ENCODE data around the gene MLXIP.
"Not testable (repeated sequence)": the region's sequence is repeated elsewhere in the genome, so short reads cannot be mapped to it uniquely, and the experiment has no call there.

MLXIP gene

GRCh38 chr12:122054842-122055520 lies 23.6 kb upstream of the MLXIP start:
- Histone ChIP-seq H2BK15ac (ENCODE audit: low read length) (no peak overlapping the region), H3K4me1 (ENCODE audit: control insufficient read depth in 2 of 2, insufficient read depth in 1 of 2, low read depth in 1 of 2, low read length in 2 of 2) (no peaks in the 10 kb centered on the region)

DNA sequence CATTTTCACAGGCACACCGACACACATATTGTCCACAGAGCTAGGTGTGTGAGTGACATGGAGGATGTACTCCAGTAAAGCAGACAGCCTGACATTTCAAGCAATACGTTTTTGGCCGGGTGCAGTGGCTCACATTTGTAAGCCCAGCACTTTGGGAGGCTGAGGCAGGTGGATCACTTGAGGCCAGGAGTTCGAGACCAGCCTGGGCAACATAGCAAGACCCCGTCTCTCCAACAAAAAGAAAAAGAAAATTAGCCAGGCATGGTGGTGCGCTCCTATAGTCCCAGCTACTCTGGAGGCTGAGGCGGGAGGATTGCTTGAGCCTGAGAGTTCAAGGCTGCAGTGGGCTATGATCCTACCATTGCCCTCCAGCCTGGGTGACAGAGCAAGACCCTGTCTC lies 22.1 kb upstream of the MLXIP start:
- not testable (repeated sequence) for H3K79me1 ChIP-seq (ENCODE audit: low read depth, low read length); H3K14ac ChIP-seq (ENCODE audit: low read length); H3K9ac ChIP-seq (ENCODE audit: low read depth, low read length, poor library complexity); H3K4ac ChIP-seq (ENCODE audit: low read length); H3K4me2 ChIP-seq (ENCODE audit: insufficient read depth, low read length, poor library complexity, severe bottlenecking); H2BK120ac ChIP-seq (ENCODE audit: low read depth, low read length); H4K8ac ChIP-seq (ENCODE audit: low read depth, low read length); H2AFZ ChIP-seq (ENCODE audit: low read length); H3K4me3 ChIP-seq (ENCODE audit: low read length in 2 of 2); H4K91ac ChIP-seq (ENCODE audit: low read depth, low read length, poor library complexity); H3K27me3 ChIP-seq (ENCODE audit: control insufficient read depth in 3 of 3, insufficient read depth in 3 of 3, low read depth in 1 of 3, low read length in 3 of 3); H2BK12ac ChIP-seq (ENCODE audit: low read length); H2BK5ac ChIP-seq (ENCODE audit: low read length); H3K9me3 ChIP-seq (replicated peaks in 1 of 2; ENCODE audit: control insufficient read depth in 2 of 2, insufficient read depth in 1 of 2, low read depth in 1 of 2, low read length in 2 of 2); DNase-seq (ENCODE audit: low spot score); H3K18ac ChIP-seq (ENCODE audit: low read length); H2AK5ac ChIP-seq (ENCODE audit: low read depth, low read length); H2BK15ac ChIP-seq (ENCODE audit: low read length); H3K23ac ChIP-seq (ENCODE audit: low read depth, low read length, poor library complexity); H3K27ac ChIP-seq (replicated peaks; ENCODE audit: low read length); H3K4me1 ChIP-seq (ENCODE audit: control insufficient read depth in 2 of 2, insufficient read depth in 1 of 2, low read depth in 1 of 2, low read length in 2 of 2)
- peaks cover 48 to 74% of the 10 kb centered on the region in 2 donors for H3K36me3 ChIP-seq (replicated peaks in 1 of 2; ENCODE audit: control insufficient read depth in 2 of 2, insufficient read depth in 2 of 2, low read length in 2 of 2)
- no CpG with 5 or more reads among the region's 7 CpGs for WGBS, 2 donors (ENCODE audit: extremely low coverage in 2 of 2, insufficient read length in 2 of 2, insufficient replicate concordance in 1 of 2)

More at GRCh38 chr12:122054842-122055520, 23.6 kb upstream of the MLXIP start:
- Histone ChIP-seq H3K4me3 (ENCODE audit: low read length in 2 of 2) (no peak overlapping the region), H3K14ac (ENCODE audit: low read length) (no peak overlapping the region), H3K27ac (replicated peaks; ENCODE audit: low read length) (no peak overlapping the region), H3K23ac (ENCODE audit: low read depth, low read length, poor library complexity) (no peak overlapping the region), H2AFZ (ENCODE audit: low read length) (no peak overlapping the region), H2BK12ac (ENCODE audit: low read length) (no peak overlapping the region), H3K4me2 (ENCODE audit: insufficient read depth, low read length, poor library complexity, severe bottlenecking) (no peak overlapping the region), H2AK5ac (ENCODE audit: low read depth, low read length) (no peak overlapping the region), H2BK5ac (ENCODE audit: low read length) (no peak overlapping the region), H3K79me1 (ENCODE audit: low read depth, low read length) (peaks cover 4% of the 10 kb centered on the region), H3K4ac (ENCODE audit: low read length) (no peak overlapping the region), H2BK120ac (ENCODE audit: low read depth, low read length) (no peak overlapping the region), H3K18ac (ENCODE audit: low read length) (no peak overlapping the region), H3K27me3 (ENCODE audit: control insufficient read depth in 3 of 3, insufficient read depth in 3 of 3, low read depth in 1 of 3, low read length in 3 of 3) (no peaks in the 10 kb centered on the region), H3K36me3 (replicated peaks in 1 of 2; ENCODE audit: control insufficient read depth in 2 of 2, insufficient read depth in 2 of 2, low read length in 2 of 2) (peaks cover 49 to 75% of the 10 kb centered on the region in 2 donors), H4K8ac (ENCODE audit: low read depth, low read length) (no peak overlapping the region), H4K91ac (ENCODE audit: low read depth, low read length, poor library complexity) (no peak overlapping the region), H3K9ac (ENCODE audit: low read depth, low read length, poor library complexity) (no peak overlapping the region), H3K9me3 (replicated peaks in 1 of 2; ENCODE audit: control insufficient read depth in 2 of 2, insufficient read depth in 1 of 2, low read depth in 1 of 2, low read length in 2 of 2) (no peaks in the 10 kb centered on the region)
- WGBS, 2 donors (ENCODE audit: extremely low coverage in 2 of 2, insufficient read length in 2 of 2, insufficient replicate concordance in 1 of 2): no CpG with 5 or more reads among the region's 27 CpGs
- DNase-seq (ENCODE audit: low spot score): no peak

DNA sequence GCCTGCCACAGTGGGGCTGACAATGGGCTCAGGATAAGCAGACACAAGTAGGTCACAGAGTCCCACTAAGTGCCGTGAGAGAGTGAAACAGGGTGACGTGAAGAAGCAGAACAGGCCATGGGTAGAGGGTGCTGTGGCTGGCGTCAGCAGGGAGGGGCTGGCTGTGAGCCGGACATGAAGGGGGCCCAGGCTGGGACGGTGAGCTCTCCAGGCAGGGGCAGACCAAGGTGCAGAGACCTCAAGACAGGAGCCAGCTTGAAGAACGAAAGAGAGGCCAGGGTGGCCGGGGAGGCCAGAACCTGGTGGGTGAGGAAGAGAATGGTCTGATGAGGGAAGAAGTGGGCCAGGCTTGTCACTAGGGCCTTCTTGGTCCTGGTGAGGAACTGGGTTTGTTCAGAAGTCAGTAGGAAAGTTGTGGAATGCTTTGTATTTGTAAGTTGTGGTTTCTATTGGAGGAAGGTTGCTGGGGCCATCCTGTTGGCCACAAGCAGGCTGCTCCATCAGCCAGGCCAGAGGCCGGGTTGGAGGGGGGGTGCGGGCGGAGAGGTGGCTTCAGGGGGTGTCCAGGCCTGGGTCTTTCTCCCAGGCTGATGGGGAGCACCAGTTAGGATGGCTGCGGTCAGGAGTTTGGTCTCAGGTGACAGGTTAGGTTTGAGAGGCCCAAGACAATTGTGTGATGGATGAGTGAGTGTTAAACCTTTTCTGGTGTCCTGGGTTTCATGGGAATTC lies 21.4 kb upstream of the MLXIP start:
- Histone ChIP-seq H3K4me2 (ENCODE audit: insufficient read depth, low read length, poor library complexity, severe bottlenecking) (no peak overlapping the region), H3K9ac (ENCODE audit: low read depth, low read length, poor library complexity) (no peak overlapping the region), H3K27ac (replicated peaks; ENCODE audit: low read length) (no peak overlapping the region), H4K91ac (ENCODE audit: low read depth, low read length, poor library complexity) (no peak overlapping the region), H3K27me3 (ENCODE audit: control insufficient read depth in 3 of 3, insufficient read depth in 3 of 3, low read depth in 1 of 3, low read length in 3 of 3) (no peaks in the 10 kb centered on the region), H3K18ac (ENCODE audit: low read length) (no peak overlapping the region), H3K4ac (ENCODE audit: low read length) (no peak overlapping the region), H3K14ac (ENCODE audit: low read length) (no peak overlapping the region), H2BK120ac (ENCODE audit: low read depth, low read length) (no peak overlapping the region), H3K79me1 (ENCODE audit: low read depth, low read length) (peaks cover 4% of the 10 kb centered on the region), H4K8ac (ENCODE audit: low read depth, low read length) (no peak overlapping the region), H3K4me3 (ENCODE audit: low read length in 2 of 2) (no peak overlapping the region), H2AFZ (ENCODE audit: low read length) (no peak overlapping the region), H2BK12ac (ENCODE audit: low read length) (no peak overlapping the region), H2BK5ac (ENCODE audit: low read length) (no peak overlapping the region), H3K23ac (ENCODE audit: low read depth, low read length, poor library complexity) (no peak overlapping the region), H3K9me3 (replicated peaks in 1 of 2; ENCODE audit: control insufficient read depth in 2 of 2, insufficient read depth in 1 of 2, low read depth in 1 of 2, low read length in 2 of 2) (no peaks in the 10 kb centered on the region), H3K36me3 (replicated peaks in 1 of 2; ENCODE audit: control insufficient read depth in 2 of 2, insufficient read depth in 2 of 2, low read length in 2 of 2) (peaks cover 49 to 78% of the 10 kb centered on the region in 2 donors), H3K4me1 (ENCODE audit: control insufficient read depth in 2 of 2, insufficient read depth in 1 of 2, low read depth in 1 of 2, low read length in 2 of 2) (no peaks in the 10 kb centered on the region), H2BK15ac (ENCODE audit: low read length) (no peak overlapping the region), H2AK5ac (ENCODE audit: low read depth, low read length) (no peak overlapping the region)
- DNase-seq (ENCODE audit: low spot score): no peak
- no CpG with 5 or more reads among the region's 11 CpGs for WGBS, 2 donors (ENCODE audit: extremely low coverage in 2 of 2, insufficient read length in 2 of 2, insufficient replicate concordance in 1 of 2)

- Histone ChIP-seq H2BK120ac (ENCODE audit: low read depth, low read length) (no peak overlapping the region), H2BK15ac (ENCODE audit: low read length) (no peak overlapping the region), H2AK5ac (ENCODE audit: low read depth, low read length) (no peak overlapping the region), H3K4me3 (ENCODE audit: low read length in 2 of 2) (no peak overlapping the region), H3K79me1 (ENCODE audit: low read depth, low read length) (peaks cover 4% of the 10 kb centered on the region), H4K91ac (ENCODE audit: low read depth, low read length, poor library complexity) (no peak overlapping the region), H2BK5ac (ENCODE audit: low read length) (no peak overlapping the region), H3K4me1 (ENCODE audit: control insufficient read depth in 2 of 2, insufficient read depth in 1 of 2, low read depth in 1 of 2, low read length in 2 of 2) (peaks cover 1 to 4% of the 10 kb centered on the region in 2 donors), H3K27ac (replicated peaks; ENCODE audit: low read length) (no peak overlapping the region), H2BK12ac (ENCODE audit: low read length) (no peak overlapping the region), H4K8ac (ENCODE audit: low read depth, low read length) (no peak overlapping the region), H3K4ac (ENCODE audit: low read length) (no peak overlapping the region), H3K27me3 (ENCODE audit: control insufficient read depth in 3 of 3, insufficient read depth in 3 of 3, low read depth in 1 of 3, low read length in 3 of 3) (no peaks in the 10 kb centered on the region), H3K4me2 (ENCODE audit: insufficient read depth, low read length, poor library complexity, severe bottlenecking) (no peak overlapping the region), H3K14ac (ENCODE audit: low read length) (no peak overlapping the region), H3K9ac (ENCODE audit: low read depth, low read length, poor library complexity) (no peak overlapping the region), H3K36me3 (replicated peaks in 1 of 2; ENCODE audit: control insufficient read depth in 2 of 2, insufficient read depth in 2 of 2, low read length in 2 of 2) (peaks cover 49 to 75% of the 10 kb centered on the region in 2 donors), H3K9me3 (replicated peaks in 1 of 2; ENCODE audit: control insufficient read depth in 2 of 2, insufficient read depth in 1 of 2, low read depth in 1 of 2, low read length in 2 of 2) (no peaks in the 10 kb centered on the region), H3K18ac (ENCODE audit: low read length) (no peak overlapping the region), H3K23ac (ENCODE audit: low read depth, low read length, poor library complexity) (no peak overlapping the region), H2AFZ (ENCODE audit: low read length) (no peak overlapping the region)
- no peak for DNase-seq (ENCODE audit: low spot score)
- WGBS, 2 donors (ENCODE audit: extremely low coverage in 2 of 2, insufficient read length in 2 of 2, insufficient replicate concordance in 1 of 2): no CpG with 5 or more reads among the region's 3 CpGs
Observed at GRCh38 chr12:122057769-122058168, 20.8 kb upstream of the MLXIP start.
